Measurements from ENCODE around the gene PGAM5. TPM values are rescaled to one million over a fixed set of nuclear protein-coding genes. Genes with fewer than 3 reads are reported as not detected.

The PGAM5 gene
- total RNA-seq, 2 donors from 2014 or later: 22.6 to 25.2 TPM

DNA sequence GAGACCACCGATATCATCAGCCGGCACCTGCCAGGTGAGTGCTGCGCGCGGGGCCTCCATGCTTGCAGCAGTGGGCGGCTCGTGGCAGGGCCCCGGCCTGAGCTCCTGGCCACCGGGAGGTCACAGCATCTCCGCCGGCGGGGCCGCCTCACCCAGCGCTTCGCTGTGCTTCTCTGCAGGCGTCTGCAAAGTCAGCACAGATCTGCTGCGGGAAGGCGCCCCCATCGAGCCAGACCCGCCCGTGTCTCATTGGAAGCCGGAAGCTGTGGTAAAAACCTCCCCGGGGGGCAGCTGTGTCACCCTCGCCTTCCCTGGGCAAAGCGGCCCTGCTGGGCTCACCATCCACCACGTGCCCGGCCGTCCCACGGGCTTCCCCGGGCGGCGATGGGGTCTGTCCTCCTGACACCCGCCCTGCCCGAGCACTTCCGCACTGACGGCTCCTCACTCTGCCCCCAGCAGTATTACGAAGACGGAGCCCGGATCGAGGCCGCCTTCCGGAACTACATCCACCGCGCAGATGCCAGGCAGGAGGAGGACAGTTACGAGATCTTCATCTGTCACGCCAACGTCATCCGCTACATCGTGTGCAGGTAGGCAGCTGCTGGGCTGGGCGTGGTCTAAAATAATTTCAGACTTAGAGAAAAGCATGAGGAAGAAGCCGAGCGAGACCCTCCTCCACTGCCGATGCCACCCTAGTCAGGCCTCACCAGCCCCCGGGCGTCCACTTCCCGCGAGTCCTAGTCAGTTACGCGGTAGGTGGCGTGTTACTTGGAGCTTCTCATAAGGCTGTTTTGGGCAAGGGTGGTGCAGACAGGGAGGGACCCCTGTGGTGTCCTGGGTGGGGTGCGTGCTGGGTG, 7.1 kb downstream of the PGAM5 start:
- intact Hi-C loops (cut with DNase I): no loop called here
- no peak for ATAC-seq
- DNase-seq: no peak

GRCh38 chr12:132718644-132719043, 8.0 kb downstream of the PGAM5 start:
- intact Hi-C loops (cut with DNase I): no loop called here
- DNase-seq (no peak), ATAC-seq (no peak)

DNA sequence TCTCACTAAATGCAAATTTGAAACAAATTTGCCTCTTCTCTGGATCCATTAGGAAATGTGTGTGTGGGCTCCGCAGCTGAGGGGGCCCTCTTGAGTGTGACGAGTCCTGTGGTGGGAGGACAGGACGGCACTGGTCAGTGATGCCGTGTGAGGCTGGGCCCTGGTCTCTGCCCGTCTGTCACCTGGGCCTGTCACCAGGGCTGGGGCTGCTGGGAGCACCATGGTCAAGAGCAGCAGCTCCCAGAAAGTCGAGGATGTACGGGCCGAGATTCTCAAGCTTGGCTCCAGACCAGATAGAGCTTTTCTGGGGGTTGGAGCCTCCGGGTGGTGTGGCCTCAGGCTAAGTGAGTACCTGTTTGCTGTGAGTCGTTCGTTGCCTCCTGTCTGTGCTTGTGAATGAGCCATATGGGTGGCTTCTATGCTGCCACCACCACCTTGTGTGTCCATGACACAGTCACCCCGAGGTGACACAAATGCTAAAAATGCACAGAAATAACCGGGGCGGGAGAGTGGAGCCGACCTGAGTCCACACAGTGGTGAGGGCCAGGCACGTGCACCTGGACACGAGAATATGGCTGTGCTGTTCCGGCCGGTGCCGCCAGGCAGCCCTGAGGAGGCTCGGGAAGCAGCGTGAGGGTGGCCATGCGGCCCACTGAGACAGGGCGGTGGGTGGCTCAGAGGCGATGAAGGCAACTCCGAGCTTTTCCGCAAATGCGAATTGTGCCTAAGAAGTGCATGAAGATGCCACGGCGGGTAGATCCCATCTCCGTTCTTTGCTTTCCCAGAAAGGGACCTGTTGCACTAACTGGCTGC, 8.7 kb downstream of the PGAM5 start:
- DNase-seq (no peak), ATAC-seq (peak in 1 of 2 donors; percentile 4)
- intact Hi-C loops (cut with DNase I): no loop called here

DNA sequence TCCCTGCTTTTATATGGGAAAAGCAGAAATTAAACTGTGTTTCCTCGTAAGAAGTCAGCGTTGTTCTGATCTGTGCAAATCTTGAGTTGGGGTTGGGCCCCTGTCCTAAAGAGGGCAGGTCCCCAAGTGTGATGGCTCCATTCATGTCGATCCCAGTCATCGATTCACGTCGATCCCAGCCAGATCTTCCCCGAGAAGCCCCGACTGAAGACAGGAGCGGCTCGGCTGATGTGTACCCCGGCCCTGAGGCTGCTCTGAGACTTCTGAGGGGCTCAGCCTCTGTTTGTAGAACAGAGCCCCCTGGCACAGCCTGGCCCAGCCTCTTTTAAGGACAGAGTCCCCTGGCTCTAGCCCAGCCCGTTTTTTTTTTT, 9.3 kb downstream of the PGAM5 start:
- intact Hi-C loops (cut with DNase I): no loop called here
- ATAC-seq: no peak
- DNase-seq: no peak

GRCh38 chr12:132720606-132721345, 10.1 kb downstream of the PGAM5 start:
- no peak for ATAC-seq
- no peak for DNase-seq

DNA sequence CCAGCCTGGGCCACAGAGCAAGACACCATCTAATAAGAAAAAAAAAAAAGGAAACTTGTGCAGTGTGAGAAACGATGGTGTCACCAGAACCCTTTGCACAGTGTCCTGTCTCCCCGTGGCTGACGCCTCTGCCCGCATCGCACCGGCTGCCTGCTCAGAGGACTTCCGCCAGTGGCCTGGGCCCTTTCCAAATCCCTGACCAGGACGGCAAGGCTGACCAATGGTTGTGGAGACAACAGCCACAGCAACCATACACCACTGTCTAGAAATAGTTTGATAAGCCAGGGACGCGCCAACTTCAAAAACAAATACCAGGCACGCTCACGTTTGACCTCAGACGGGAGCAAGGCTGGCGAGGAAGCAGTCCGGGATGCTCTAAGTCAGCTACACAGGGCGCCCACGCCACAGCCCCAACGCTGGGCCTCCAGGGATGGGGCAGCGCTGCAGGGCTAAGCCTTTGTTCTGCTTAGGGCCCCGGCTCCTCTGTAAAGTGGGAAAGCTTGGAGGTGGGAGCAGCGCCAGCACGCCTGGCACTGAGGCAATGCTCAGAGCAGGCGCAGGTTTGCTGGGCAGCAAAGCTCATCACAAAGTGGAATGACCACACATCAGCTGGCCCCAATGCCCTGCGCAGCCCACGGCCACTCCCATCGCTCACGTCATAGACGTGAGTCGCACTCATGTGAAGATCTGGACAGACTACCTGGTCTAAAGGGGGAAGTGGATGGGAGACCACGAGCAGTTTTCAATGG, 12.5 kb downstream of the PGAM5 start:
- intact Hi-C loops (cut with DNase I): no loop called here
- DNase-seq (peak; percentile 67), ATAC-seq (peak; percentile 67 to 76)

More at GRCh38 chr12:132720606-132721345, 10.1 kb downstream of the PGAM5 start:
- intact Hi-C loops (cut with DNase I): no loop called here

DNA sequence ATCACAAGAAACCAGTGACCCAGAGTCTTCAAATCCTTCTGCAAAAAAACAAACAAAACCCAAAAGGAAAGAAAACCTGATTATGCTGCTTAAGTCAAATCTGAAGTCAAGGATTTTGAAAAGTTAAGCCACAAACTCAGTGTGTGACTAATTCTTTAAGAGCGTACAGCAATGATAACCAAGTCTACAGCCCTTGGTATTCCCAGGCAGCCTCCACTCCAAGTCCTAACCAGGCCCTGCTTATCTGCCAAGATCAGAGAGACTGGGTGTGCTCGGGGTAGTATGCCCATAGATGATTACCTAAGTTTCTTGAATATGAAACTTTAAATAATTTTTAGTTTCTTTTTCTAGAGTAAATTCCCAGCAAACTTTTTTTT, 13.1 kb downstream of the PGAM5 start:
- DNase-seq: no peak
- ATAC-seq: no peak
- intact Hi-C loops (cut with DNase I): no loop called here

- ATAC-seq (no peak), DNase-seq (no peak)
- intact Hi-C loops (cut with DNase I): no loop called here
Observed at GRCh38 chr12:132724506-132725241, 14.0 kb downstream of the PGAM5 start.

- ATAC-seq (no peak), DNase-seq (no peak)
- intact Hi-C loops (cut with DNase I): no loop called here
Observed at GRCh38 chr12:132726386-132726785, 15.7 kb downstream of the PGAM5 start.

DNA sequence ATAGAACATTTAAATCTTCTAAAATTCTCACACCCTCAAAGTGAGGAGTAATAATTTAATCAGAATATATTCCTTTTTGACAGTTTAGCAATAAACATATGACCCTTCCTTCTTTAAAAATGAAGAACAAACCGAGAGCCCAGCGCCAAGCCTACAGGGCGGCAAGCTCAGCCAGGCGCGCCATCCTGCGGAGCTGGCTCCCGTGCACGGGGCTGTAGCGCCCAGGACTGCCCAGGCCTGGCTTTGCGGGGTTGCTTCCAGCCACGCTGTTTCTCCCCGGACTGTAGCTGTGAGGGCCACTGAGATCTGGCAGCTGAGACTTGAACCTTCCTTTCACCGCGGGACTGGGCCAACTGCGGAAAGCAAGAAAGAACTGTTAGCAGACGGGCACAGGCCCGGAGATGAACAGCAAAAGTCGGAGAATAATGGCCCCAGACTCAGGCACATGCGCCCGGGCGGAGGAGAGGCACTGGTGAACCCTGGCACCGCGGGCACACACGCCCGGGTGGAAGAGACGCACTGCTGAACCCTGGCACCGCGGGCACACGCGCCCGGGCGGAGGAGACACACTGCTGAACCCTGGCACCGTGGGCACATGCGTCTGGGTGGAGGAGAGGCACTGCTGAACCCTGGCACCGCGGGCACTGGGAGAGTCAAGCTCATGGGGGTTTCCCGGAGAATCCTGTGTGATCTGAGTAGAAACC, 16.6 kb downstream of the PGAM5 start:
- DNase-seq (no peak), ATAC-seq (no peak)
- intact Hi-C loops (cut with DNase I): no loop called here

DNA sequence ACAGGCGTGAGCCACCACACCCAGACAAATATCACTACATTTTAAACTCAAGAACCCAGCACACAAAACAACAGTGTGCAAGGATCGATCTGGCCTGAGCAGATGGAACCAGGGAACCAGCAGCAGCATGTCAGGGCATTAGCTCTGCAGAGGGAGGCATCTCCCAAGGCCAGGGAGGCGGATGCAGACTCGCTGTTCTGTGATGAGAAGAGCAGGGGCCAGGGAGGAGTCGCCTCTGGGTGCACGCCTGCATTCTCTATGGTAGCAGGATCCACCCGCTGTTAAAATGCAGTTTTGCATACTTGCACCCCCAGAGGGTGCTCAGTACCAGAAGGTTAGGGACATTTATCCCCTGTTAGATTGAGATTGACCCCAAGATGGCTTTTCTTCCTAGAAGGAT, 17.9 kb downstream of the PGAM5 start:
- DNase-seq (no peak), ATAC-seq (no peak)
- intact Hi-C loops (cut with DNase I): no loop called here

- intact Hi-C loops (cut with DNase I): no loop called here
- no peak for DNase-seq
- ATAC-seq: no peak
Observed at GRCh38 chr12:132729541-132730320, 19.1 kb downstream of the PGAM5 start.

- intact Hi-C loops (cut with DNase I): no loop called here
- ATAC-seq: no peak
- DNase-seq: no peak
Observed at GRCh38 chr12:132730353-132730752, 19.7 kb downstream of the PGAM5 start.

GRCh38 chr12:132731574-132731973, 20.9 kb downstream of the PGAM5 start:
- ATAC-seq (no peak), DNase-seq (no peak)
- intact Hi-C loops (cut with DNase I): no loop called here

- ATAC-seq (no peak), DNase-seq (no peak)
- intact Hi-C loops (cut with DNase I): no loop called here
Observed at GRCh38 chr12:132734206-132734605, 23.6 kb downstream of the PGAM5 start.

DNA sequence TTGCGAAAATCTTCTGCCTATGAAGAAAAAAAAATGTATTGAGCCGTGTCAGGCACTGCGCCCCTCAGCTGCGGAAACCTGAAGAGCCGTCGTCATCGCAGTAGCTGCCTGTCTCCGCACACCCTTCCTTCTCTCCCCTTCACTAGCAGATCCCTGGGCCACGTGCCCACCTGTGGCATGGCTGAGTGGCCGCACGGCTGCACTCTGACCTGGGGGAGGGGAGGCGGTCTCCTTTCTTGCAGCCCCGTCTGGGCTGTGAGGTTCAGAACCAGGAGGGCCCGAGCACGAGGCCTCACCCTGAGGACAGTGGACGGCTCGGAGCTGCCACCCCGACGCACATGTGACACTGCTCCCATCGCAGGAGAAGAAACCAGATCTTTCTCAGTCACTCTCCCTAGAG, 24.9 kb downstream of the PGAM5 start:
- ATAC-seq (no peak), DNase-seq (no peak)
- intact Hi-C loops (cut with DNase I): no loop called here

GRCh38 chr12:132736378-132736777, 25.7 kb downstream of the PGAM5 start:
- no peak for ATAC-seq
- intact Hi-C loops (cut with DNase I): no loop called here
- DNase-seq: no peak

All from left cardiac atrium (tissue), 4 donors.